Measurements from ENCODE around the gene NEB. TPM values are rescaled to one million over a fixed set of nuclear protein-coding genes. Genes with fewer than 3 reads are reported as not detected.

NEB gene
- total and polyA plus RNA-seq, 10 donors: 0.96 to 6.2 (median 2.4) TPM

GRCh38 chr2:151655663-151656398, 78.4 kb downstream of the NEB start:
- intact Hi-C loops (cut with DNase I; ENCODE audit: low total_unique reads): no loop called here
- no peak overlapping the region for H3K4me3 ChIP-seq
- H3K27me3 ChIP-seq (replicated peaks in 1 of 7): no peaks in the 10 kb centered on the region
- no peaks in the 10 kb centered on the region for H3K36me3 ChIP-seq
- WGBS, 5 donors: 89 to 96% (median 92%) methylated on average over 8 of the region's 8 CpGs
- no peak overlapping the region for H3K27ac ChIP-seq
- H3K9me3 ChIP-seq: no peaks in the 10 kb centered on the region
- DNase-seq: no peak
- no peaks in the 10 kb centered on the region for H3K4me1 ChIP-seq
- TF ChIP-seq CTCF (IDR thresholded peaks at IDR 0.05 in 8 of 11, conservative IDR thresholded peaks at IDR 0.05 in 3 of 11): no peak
- no peak for TF ChIP-seq POLR2AphosphoS5 (IDR thresholded peaks at IDR 0.05)
- no peak for TF ChIP-seq POLR2A (IDR thresholded peaks at IDR 0.05)

GRCh38 chr2:151654891-151655290, 79.4 kb downstream of the NEB start:
- DNase-seq: no peak
- Histone ChIP-seq H3K27me3 (replicated peaks in 1 of 7) (no peaks in the 10 kb centered on the region), H3K9me3 (no peaks in the 10 kb centered on the region), H3K36me3 (no peaks in the 10 kb centered on the region), H3K4me3 (no peak overlapping the region), H3K27ac (no peak overlapping the region), H3K4me1 (no peaks in the 10 kb centered on the region)
- TF ChIP-seq CTCF (IDR thresholded peaks at IDR 0.05 in 8 of 11, conservative IDR thresholded peaks at IDR 0.05 in 3 of 11) (no peak), POLR2AphosphoS5 (IDR thresholded peaks at IDR 0.05) (no peak), POLR2A (IDR thresholded peaks at IDR 0.05) (no peak)
- intact Hi-C loops (cut with DNase I; ENCODE audit: low total_unique reads): no loop called here

GRCh38 chr2:151654085-151654484, 80.2 kb downstream of the NEB start:
- Histone ChIP-seq H3K4me3 (no peak overlapping the region), H3K27ac (no peak overlapping the region), H3K9me3 (no peaks in the 10 kb centered on the region), H3K36me3 (no peaks in the 10 kb centered on the region), H3K4me1 (no peaks in the 10 kb centered on the region), H3K27me3 (replicated peaks in 1 of 7) (no peaks in the 10 kb centered on the region)
- intact Hi-C loops (cut with DNase I; ENCODE audit: low total_unique reads): no loop called here
- no peak for DNase-seq
- WGBS, 5 donors: 88 to 96% (median 91%) methylated on average over 3 of the region's 3 CpGs
- no peak for TF ChIP-seq CTCF (IDR thresholded peaks at IDR 0.05 in 8 of 11, conservative IDR thresholded peaks at IDR 0.05 in 3 of 11)
- TF ChIP-seq POLR2A (IDR thresholded peaks at IDR 0.05): no peak
- no peak for TF ChIP-seq POLR2AphosphoS5 (IDR thresholded peaks at IDR 0.05)

- Histone ChIP-seq H3K27ac (no peak overlapping the region), H3K4me1 (peaks cover 0 to 4% (median 0%) of the 10 kb centered on the region in 6 donors), H3K9me3 (peaks cover 0 to 18% (median 14%) of the 10 kb centered on the region in 8 donors), H3K27me3 (replicated peaks in 1 of 7) (no peaks in the 10 kb centered on the region), H3K4me3 (no peak overlapping the region), H3K36me3 (no peaks in the 10 kb centered on the region)
- no peak for DNase-seq
- TF ChIP-seq POLR2A (IDR thresholded peaks at IDR 0.05) (no peak), POLR2AphosphoS5 (IDR thresholded peaks at IDR 0.05) (no peak), CTCF (IDR thresholded peaks at IDR 0.05 in 8 of 11, conservative IDR thresholded peaks at IDR 0.05 in 3 of 11) (no peak)
- intact Hi-C loops (cut with DNase I; ENCODE audit: low total_unique reads): no loop called here
- WGBS, 5 donors: 71 to 91% (median 84%) methylated on average over 3 of the region's 3 CpGs
These were observed 83.0 kb downstream of the NEB start for GRCh38 chr2:151651274-151651673.

Measured in spleen (tissue), 11 donors.